ENCODE results near the gene GUCA2A.

GUCA2A gene

DNA sequence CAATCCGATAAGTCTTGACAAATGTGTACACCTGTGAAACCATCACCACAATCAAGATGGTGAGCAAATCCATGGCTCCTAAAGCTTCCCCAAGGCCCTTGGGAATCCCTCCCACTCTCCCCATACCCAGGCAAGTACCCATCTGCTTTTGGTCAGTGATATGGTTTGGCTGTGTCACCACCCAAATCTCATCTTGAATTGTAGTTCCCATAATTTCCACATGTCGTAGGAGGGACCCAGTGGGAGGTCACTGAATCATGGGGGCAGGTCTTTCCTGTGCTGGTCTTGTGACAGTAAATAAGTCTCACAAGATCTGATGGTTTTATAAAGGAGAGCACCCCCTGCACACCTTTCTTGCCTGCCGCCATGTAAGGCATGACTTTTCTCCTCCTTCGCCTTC, 26.0 kb downstream of the GUCA2A start:
- Histone ChIP-seq H3K4me1 (ENCODE audit: insufficient read depth, low read length) (no peaks in the 10 kb centered on the region), H3K4me3 (ENCODE audit: low read length) (no peak overlapping the region), H3K36me3 (ENCODE audit: insufficient read depth, low read depth, low read length) (no peaks in the 10 kb centered on the region)

DNA sequence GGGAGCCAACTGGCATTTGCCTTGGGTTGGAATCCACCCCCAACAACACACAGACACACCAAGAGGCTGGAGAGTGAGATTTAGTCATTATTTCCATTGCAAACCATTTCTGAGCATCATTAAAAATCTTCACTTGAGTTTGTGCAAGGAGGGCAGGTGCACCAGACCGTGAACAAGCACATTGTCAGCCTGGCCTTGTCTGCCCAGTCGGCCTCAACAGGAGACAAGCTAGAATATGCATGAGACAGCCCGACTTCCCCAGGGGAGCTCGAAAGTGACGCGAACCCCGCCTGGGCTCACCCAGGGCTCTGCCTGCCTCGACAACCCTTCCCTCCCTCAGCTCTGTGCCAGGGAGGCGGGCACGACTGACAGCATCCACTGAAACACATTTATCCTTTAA, 26.8 kb downstream of the GUCA2A start:
- H3K4me1 ChIP-seq (ENCODE audit: insufficient read depth, low read length) = no peaks in the 10 kb centered on the region
- H3K4me3 ChIP-seq (ENCODE audit: low read length) = no peak overlapping the region
- no peaks in the 10 kb centered on the region for H3K27me3 ChIP-seq (ENCODE audit: insufficient read depth, low read length)
- H3K9me3 ChIP-seq (ENCODE audit: insufficient read depth, low read depth, low read length) = no peaks in the 10 kb centered on the region
- no peak overlapping the region for H3K27ac ChIP-seq (ENCODE audit: low read length)
- no peaks in the 10 kb centered on the region for H3K36me3 ChIP-seq (ENCODE audit: insufficient read depth, low read depth, low read length)
- H3K9ac ChIP-seq (ENCODE audit: low read depth, low read length) = no peak overlapping the region

More for the DNA sequence above, 26.0 kb downstream of the GUCA2A start:
- Histone ChIP-seq H3K9me3 (ENCODE audit: insufficient read depth, low read depth, low read length) (no peaks in the 10 kb centered on the region), H3K27me3 (ENCODE audit: insufficient read depth, low read length) (no peaks in the 10 kb centered on the region), H3K9ac (ENCODE audit: low read depth, low read length) (no peak overlapping the region), H3K27ac (ENCODE audit: low read length) (no peak overlapping the region)

GRCh38 chr1:42136466-42136865, 28.1 kb downstream of the GUCA2A start:
- H3K9me3 ChIP-seq (ENCODE audit: insufficient read depth, low read depth, low read length) = no peaks in the 10 kb centered on the region
- H3K36me3 ChIP-seq (ENCODE audit: insufficient read depth, low read depth, low read length) = no peaks in the 10 kb centered on the region
- no peak overlapping the region for H3K27ac ChIP-seq (ENCODE audit: low read length)
- H3K27me3 ChIP-seq (ENCODE audit: insufficient read depth, low read length) = no peaks in the 10 kb centered on the region
- no peak overlapping the region for H3K4me3 ChIP-seq (ENCODE audit: low read length)
- H3K4me1 ChIP-seq (ENCODE audit: insufficient read depth, low read length) = no peaks in the 10 kb centered on the region
- no peak overlapping the region for H3K9ac ChIP-seq (ENCODE audit: low read depth, low read length)

DNA sequence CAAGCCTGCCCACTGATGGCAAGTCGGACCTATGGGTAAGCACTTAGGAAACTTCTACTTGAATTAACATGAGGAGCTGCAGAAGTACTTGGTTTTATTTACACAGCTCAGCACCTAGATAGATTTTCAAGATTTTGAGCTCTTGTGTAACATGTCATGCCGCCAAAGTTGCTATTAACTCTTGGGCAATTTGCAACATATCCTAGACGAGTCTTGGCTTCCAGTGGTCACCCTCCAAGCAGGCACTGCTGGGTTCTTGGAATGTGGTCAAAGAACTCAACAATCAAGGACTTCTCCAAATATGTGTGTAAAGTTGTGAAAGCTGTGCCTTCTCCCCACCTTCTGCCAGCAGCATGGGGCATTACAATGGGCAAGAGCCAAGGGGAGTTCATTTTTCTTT, 29.1 kb downstream of the GUCA2A start:
- no peaks in the 10 kb centered on the region for H3K36me3 ChIP-seq (ENCODE audit: insufficient read depth, low read depth, low read length)
- H3K27ac ChIP-seq (ENCODE audit: low read length) = no peak overlapping the region
- no peaks in the 10 kb centered on the region for H3K27me3 ChIP-seq (ENCODE audit: insufficient read depth, low read length)
- H3K9me3 ChIP-seq (ENCODE audit: insufficient read depth, low read depth, low read length) = no peaks in the 10 kb centered on the region
- no peak overlapping the region for H3K9ac ChIP-seq (ENCODE audit: low read depth, low read length)
- no peaks in the 10 kb centered on the region for H3K4me1 ChIP-seq (ENCODE audit: insufficient read depth, low read length)
- H3K4me3 ChIP-seq (ENCODE audit: low read length) = no peak overlapping the region

- no peaks in the 10 kb centered on the region for H3K27me3 ChIP-seq (ENCODE audit: insufficient read depth, low read length)
- no peak overlapping the region for H3K4me3 ChIP-seq (ENCODE audit: low read length)
- H3K9ac ChIP-seq (ENCODE audit: low read depth, low read length) = no peak overlapping the region
- no peaks in the 10 kb centered on the region for H3K4me1 ChIP-seq (ENCODE audit: insufficient read depth, low read length)
- H3K36me3 ChIP-seq (ENCODE audit: insufficient read depth, low read depth, low read length) = no peaks in the 10 kb centered on the region
- no peaks in the 10 kb centered on the region for H3K9me3 ChIP-seq (ENCODE audit: insufficient read depth, low read depth, low read length)
- no peak overlapping the region for H3K27ac ChIP-seq (ENCODE audit: low read length)
Measured at GRCh38 chr1:42133809-42134526, 30.6 kb downstream of the GUCA2A start.

DNA sequence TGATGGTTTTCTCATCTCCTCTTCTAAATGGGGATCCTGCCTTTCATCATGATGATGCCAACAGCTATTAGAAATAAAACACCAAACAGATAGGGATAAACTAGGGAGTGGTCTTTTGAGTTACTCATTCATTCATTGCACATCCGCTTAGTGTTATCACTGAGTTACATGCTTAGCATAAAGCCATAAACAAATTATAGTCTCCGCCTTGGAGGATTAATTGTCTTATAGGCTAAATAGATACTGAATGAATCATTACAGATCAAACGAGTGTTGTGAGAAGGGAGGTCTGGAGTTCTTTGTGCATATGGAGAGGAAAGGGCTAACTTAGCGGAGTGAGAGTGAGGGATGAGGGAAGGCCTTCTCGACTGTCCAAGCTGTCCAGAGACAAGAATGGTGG, 31.2 kb downstream of the GUCA2A start:
- Histone ChIP-seq H3K36me3 (ENCODE audit: insufficient read depth, low read depth, low read length) (no peaks in the 10 kb centered on the region), H3K4me1 (ENCODE audit: insufficient read depth, low read length) (no peaks in the 10 kb centered on the region), H3K27ac (ENCODE audit: low read length) (no peak overlapping the region), H3K4me3 (ENCODE audit: low read length) (no peak overlapping the region), H3K9me3 (ENCODE audit: insufficient read depth, low read depth, low read length) (no peaks in the 10 kb centered on the region), H3K27me3 (ENCODE audit: insufficient read depth, low read length) (no peaks in the 10 kb centered on the region), H3K9ac (ENCODE audit: low read depth, low read length) (no peak overlapping the region)

DNA sequence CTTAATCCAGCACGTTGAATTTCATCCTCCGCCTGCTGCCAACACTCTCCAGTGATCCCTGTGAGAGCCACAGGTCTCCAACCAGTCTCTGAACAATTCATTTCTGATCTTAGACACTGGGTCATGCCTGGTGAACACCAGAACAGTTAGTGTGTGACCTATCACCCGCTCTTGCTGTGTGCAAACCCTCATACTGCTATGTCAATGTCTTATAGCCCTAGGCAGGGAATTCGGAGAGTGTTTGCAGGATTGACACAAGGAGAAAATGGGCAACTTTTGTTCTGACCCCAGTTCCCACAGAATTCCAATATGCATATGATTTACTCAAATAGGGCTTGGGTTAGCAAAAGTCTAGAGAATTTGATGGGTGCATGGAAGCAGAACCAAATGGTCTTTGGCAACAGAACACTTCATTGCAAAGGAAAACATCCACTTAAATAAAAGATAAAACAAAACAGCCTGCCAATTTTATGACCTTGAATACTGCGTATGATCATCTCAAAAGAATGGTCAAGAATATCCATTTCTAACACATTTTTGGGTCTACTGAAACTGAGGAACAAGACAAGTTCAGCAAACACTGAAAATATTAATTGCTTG, 34.4 kb downstream of the GUCA2A start:
- H3K4me3 ChIP-seq (ENCODE audit: low read length) = no peak overlapping the region
- H3K9ac ChIP-seq (ENCODE audit: low read depth, low read length) = no peak overlapping the region
- no peak overlapping the region for H3K27ac ChIP-seq (ENCODE audit: low read length)
- no peaks in the 10 kb centered on the region for H3K36me3 ChIP-seq (ENCODE audit: insufficient read depth, low read depth, low read length)
- H3K4me1 ChIP-seq (ENCODE audit: insufficient read depth, low read length) = no peaks in the 10 kb centered on the region
- no peaks in the 10 kb centered on the region for H3K27me3 ChIP-seq (ENCODE audit: insufficient read depth, low read length)
- H3K9me3 ChIP-seq (ENCODE audit: insufficient read depth, low read depth, low read length) = no peaks in the 10 kb centered on the region

DNA sequence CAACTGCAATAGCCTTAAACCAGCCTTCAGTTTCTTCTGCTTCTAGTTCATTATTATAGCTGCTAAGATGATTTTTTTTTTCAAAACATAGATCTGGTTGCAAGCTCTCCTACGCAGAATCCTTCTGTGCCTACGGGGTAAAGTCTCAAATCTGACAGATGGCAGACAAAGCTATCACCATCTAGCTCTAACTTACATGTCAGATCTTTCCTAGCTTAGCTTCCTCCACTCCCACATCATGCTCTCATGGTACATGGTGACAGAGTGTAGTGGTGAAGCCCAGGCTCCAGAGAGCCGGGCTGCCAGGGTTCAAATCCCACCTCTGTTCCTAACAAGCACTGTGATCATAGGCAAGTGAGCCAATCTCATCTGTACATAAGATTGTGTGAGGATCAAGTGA, 35.6 kb downstream of the GUCA2A start:
- H3K4me1 ChIP-seq (ENCODE audit: insufficient read depth, low read length) = no peaks in the 10 kb centered on the region
- no peaks in the 10 kb centered on the region for H3K36me3 ChIP-seq (ENCODE audit: insufficient read depth, low read depth, low read length)
- H3K27me3 ChIP-seq (ENCODE audit: insufficient read depth, low read length) = no peaks in the 10 kb centered on the region
- no peak overlapping the region for H3K9ac ChIP-seq (ENCODE audit: low read depth, low read length)
- H3K4me3 ChIP-seq (ENCODE audit: low read length) = no peak overlapping the region
- H3K9me3 ChIP-seq (ENCODE audit: insufficient read depth, low read depth, low read length) = no peaks in the 10 kb centered on the region
- H3K27ac ChIP-seq (ENCODE audit: low read length) = no peak overlapping the region

GRCh38 chr1:42128499-42128898, 36.0 kb downstream of the GUCA2A start:
- no peak overlapping the region for H3K9ac ChIP-seq (ENCODE audit: low read depth, low read length)
- no peak overlapping the region for H3K4me3 ChIP-seq (ENCODE audit: low read length)
- H3K9me3 ChIP-seq (ENCODE audit: insufficient read depth, low read depth, low read length) = no peaks in the 10 kb centered on the region
- no peaks in the 10 kb centered on the region for H3K27me3 ChIP-seq (ENCODE audit: insufficient read depth, low read length)
- no peaks in the 10 kb centered on the region for H3K36me3 ChIP-seq (ENCODE audit: insufficient read depth, low read depth, low read length)
- no peak overlapping the region for H3K27ac ChIP-seq (ENCODE audit: low read length)
- no peaks in the 10 kb centered on the region for H3K4me1 ChIP-seq (ENCODE audit: insufficient read depth, low read length)

GRCh38 chr1:42127767-42128166, 36.8 kb downstream of the GUCA2A start:
- Histone ChIP-seq H3K27ac (ENCODE audit: low read length) (no peak overlapping the region), H3K4me1 (ENCODE audit: insufficient read depth, low read length) (no peaks in the 10 kb centered on the region), H3K4me3 (ENCODE audit: low read length) (no peak overlapping the region), H3K36me3 (ENCODE audit: insufficient read depth, low read depth, low read length) (no peaks in the 10 kb centered on the region), H3K9ac (ENCODE audit: low read depth, low read length) (no peak overlapping the region), H3K27me3 (ENCODE audit: insufficient read depth, low read length) (no peaks in the 10 kb centered on the region), H3K9me3 (ENCODE audit: insufficient read depth, low read depth, low read length) (no peaks in the 10 kb centered on the region)

DNA sequence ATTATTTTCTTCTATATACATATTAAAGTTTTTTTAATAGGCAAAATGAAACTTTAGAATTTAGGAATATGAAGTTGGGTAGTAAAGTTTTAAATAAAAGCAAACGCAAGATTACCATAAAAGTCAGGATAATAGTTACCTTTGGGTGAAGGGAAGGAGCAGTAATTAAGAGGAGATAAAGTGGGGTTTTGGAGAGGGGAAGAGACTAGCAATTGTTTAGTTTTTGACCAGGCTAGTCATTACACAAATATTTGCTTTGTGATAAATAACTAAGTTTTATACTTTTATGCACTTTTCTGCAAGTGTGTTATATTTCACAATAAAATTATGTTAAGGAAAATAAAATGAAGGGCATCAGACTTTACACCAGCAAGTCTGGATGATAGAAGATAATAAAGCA, 39.0 kb downstream of the GUCA2A start:
- H3K4me1 ChIP-seq (ENCODE audit: insufficient read depth, low read length) = no peaks in the 10 kb centered on the region
- no peak overlapping the region for H3K4me3 ChIP-seq (ENCODE audit: low read length)
- no peak overlapping the region for H3K9ac ChIP-seq (ENCODE audit: low read depth, low read length)
- no peaks in the 10 kb centered on the region for H3K27me3 ChIP-seq (ENCODE audit: insufficient read depth, low read length)
- no peaks in the 10 kb centered on the region for H3K9me3 ChIP-seq (ENCODE audit: insufficient read depth, low read depth, low read length)
- H3K27ac ChIP-seq (ENCODE audit: low read length) = no peak overlapping the region
- H3K36me3 ChIP-seq (ENCODE audit: insufficient read depth, low read depth, low read length) = no peaks in the 10 kb centered on the region

- Histone ChIP-seq H3K4me3 (ENCODE audit: low read length) (no peak overlapping the region), H3K27ac (ENCODE audit: low read length) (no peak overlapping the region), H3K9ac (ENCODE audit: low read depth, low read length) (no peak overlapping the region), H3K4me1 (ENCODE audit: insufficient read depth, low read length) (no peaks in the 10 kb centered on the region; the same call in 1 of the 2 replicates), H3K36me3 (ENCODE audit: insufficient read depth, low read depth, low read length) (no peaks in the 10 kb centered on the region), H3K27me3 (ENCODE audit: insufficient read depth, low read length) (no peaks in the 10 kb centered on the region), H3K9me3 (ENCODE audit: insufficient read depth, low read depth, low read length) (no peaks in the 10 kb centered on the region)
Measured at GRCh38 chr1:42122408-42122807, 42.1 kb downstream of the GUCA2A start.
